Coronary artery (tissue), 2 donors: ENCODE results near the gene PRR4.

ENCODE experiments used
- DNase-seq: peaks from one replicate; pipeline ENCODE4 v3.0.0-alpha.2; 2017; ENCODE audit warnings: low spot score
- H3K27ac ChIP-seq, 2 donors: fragments of 200-600 bp; sonication (generic); one replicate each; pipeline ENCODE4 v1.5.1; 2016 to 2019
- H3K4me3 ChIP-seq: fragments of 200-600 bp; sonication (generic); 2 replicates; pipeline ENCODE4 v1.5.1; 2016; ENCODE audit warnings: mild to moderate bottlenecking, moderate library complexity
- TF ChIP-seq, protein P1 (sequence below): fragments of 200-600 bp; sonication (generic); IDR thresholded peaks from one replicate; pipeline ENCODE4 v1.5.1; 2019; ENCODE audit warnings: antibody characterized with exemption

The PRR4 gene

GRCh38 chr12:10838461-10838860 is 10.8 kb downstream of the PRR4 start:
- Histone ChIP-seq H3K4me3 (no peak overlapping the region), H3K27ac (no peak overlapping the region)
- no peak for DNase-seq
- TF ChIP-seq, protein P1, sequence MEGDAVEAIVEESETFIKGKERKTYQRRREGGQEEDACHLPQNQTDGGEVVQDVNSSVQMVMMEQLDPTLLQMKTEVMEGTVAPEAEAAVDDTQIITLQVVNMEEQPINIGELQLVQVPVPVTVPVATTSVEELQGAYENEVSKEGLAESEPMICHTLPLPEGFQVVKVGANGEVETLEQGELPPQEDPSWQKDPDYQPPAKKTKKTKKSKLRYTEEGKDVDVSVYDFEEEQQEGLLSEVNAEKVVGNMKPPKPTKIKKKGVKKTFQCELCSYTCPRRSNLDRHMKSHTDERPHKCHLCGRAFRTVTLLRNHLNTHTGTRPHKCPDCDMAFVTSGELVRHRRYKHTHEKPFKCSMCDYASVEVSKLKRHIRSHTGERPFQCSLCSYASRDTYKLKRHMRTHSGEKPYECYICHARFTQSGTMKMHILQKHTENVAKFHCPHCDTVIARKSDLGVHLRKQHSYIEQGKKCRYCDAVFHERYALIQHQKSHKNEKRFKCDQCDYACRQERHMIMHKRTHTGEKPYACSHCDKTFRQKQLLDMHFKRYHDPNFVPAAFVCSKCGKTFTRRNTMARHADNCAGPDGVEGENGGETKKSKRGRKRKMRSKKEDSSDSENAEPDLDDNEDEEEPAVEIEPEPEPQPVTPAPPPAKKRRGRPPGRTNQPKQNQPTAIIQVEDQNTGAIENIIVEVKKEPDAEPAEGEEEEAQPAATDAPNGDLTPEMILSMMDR: no peak

DNA sequence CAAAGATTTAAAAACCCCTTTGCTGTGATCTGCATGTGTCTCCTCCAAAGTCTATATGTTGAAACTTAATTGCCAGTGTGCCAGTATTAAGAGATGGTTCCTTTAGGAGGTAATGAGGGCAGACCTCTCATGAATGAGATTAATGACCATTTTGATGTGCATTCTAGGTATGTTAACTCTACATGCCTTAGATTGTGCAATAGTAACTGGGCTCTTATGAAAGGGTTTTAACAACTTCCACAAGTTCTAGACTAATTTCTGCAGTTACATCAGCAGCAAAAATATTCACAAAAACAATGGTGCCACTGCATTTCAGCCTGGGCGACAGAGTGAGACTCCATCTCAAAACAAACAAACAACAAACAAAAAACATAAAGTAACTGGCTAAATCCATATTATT is 19.3 kb downstream of the PRR4 start:
- no peak overlapping the region for H3K4me3 ChIP-seq
- no peak overlapping the region for H3K27ac ChIP-seq
- no peak for DNase-seq
- TF ChIP-seq, protein P1: no peak

- H3K4me3 ChIP-seq: no peak within 1 kb of the TSS
- no peak for DNase-seq
- no peak within 1 kb of the TSS for H3K27ac ChIP-seq
- TF ChIP-seq, protein P1: no peak
These were observed 23.0 kb downstream of the PRR4 start, which contains the start of gene TAS2R10 for GRCh38 chr12:10826258-10826657. Gene TAS2R10 (minus strand): TSS chr12:10826358. CDS start chr12:10826269, 89 bp downstream.

GRCh38 chr12:10824957-10825356 is 24.3 kb downstream of the PRR4 start:
- no peak overlapping the region for H3K27ac ChIP-seq
- DNase-seq: no peak
- TF ChIP-seq, protein P1: no peak
- no peak overlapping the region for H3K4me3 ChIP-seq

DNA sequence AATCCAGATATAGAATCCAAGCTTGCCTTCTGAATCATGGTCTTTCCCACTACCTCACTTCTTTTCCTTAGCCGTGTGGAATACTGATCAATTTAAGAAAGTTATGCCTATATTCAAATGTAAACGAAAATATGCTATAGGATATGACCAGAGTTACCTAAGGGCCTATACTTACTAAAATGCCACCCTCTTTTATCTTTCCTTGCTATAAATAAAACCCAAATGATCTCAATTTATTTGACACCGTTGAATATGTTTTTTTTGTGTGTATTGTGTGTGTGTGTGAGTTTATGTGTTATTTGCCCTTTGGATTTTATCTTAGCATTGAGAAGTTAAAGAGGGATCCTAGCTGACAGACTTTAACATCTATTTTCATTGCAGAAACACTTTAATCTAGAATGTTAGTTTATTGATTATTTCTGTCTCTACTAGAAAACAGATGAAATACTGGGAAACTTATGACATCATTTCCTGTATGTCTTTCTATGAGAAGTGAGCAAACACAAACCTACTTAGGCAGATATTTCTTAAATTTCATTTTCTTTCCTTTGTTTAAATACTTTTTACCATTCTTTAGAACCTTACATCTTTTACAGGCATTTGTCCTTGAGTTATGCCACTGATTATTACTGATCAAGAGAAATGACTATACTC is 37.3 kb downstream of the PRR4 start:
- TF ChIP-seq, protein P1: no peak
- no peak for DNase-seq
- no peak overlapping the region for H3K4me3 ChIP-seq
- no peak overlapping the region for H3K27ac ChIP-seq

GRCh38 chr12:10810068-10810467 is 39.2 kb downstream of the PRR4 start, which contains the start of gene TAS2R9:
Gene TAS2R9 (minus strand): TSS chr12:10810168. CDS start chr12:10810075, 93 bp downstream.
- Histone ChIP-seq H3K4me3 (no peak within 1 kb of the TSS), H3K27ac (no peak within 1 kb of the TSS)
- TF ChIP-seq, protein P1: no peak
- no peak for DNase-seq

GRCh38 chr12:10807186-10807585 is 42.1 kb downstream of the PRR4 start, which contains the start of gene TAS2R8:
Gene TAS2R8 (minus strand): TSS chr12:10807286. CDS start chr12:10806980, 306 bp downstream.
- TF ChIP-seq, protein P1: no peak
- H3K4me3 ChIP-seq: no peak within 1 kb of the TSS

More at GRCh38 chr12:10807186-10807585, 42.1 kb downstream of the PRR4 start, which contains the start of gene TAS2R8:
- H3K27ac ChIP-seq: no peak within 1 kb of the TSS
- no peak for DNase-seq
